ENCODE measurements around the gene SLCO2B1.

The SLCO2B1 gene

GRCh38 chr11:75229466-75229865, 78.6 kb downstream of the SLCO2B1 start:
- no peak for DNase-seq

GRCh38 chr11:75230621-75231020, 79.7 kb downstream of the SLCO2B1 start:
- no peak for DNase-seq

GRCh38 chr11:75233754-75234172, 82.9 kb downstream of the SLCO2B1 start:
- no peak for DNase-seq

GRCh38 chr11:75236062-75236461, 85.2 kb downstream of the SLCO2B1 start:
- no peak for DNase-seq

GRCh38 chr11:75237050-75237449, 86.1 kb downstream of the SLCO2B1 start:
- no peak for DNase-seq

GRCh38 chr11:75238595-75239440, 87.9 kb downstream of the SLCO2B1 start:
- DNase-seq = no peak

- DNase-seq = no peak
Observed at GRCh38 chr11:75239531-75240290, 88.8 kb downstream of the SLCO2B1 start.

GRCh38 chr11:75240311-75241035, 89.6 kb downstream of the SLCO2B1 start, which contains the start of gene TPBGL:
Gene TPBGL (plus strand): TSS chr11:75240774. CDS start chr11:75241050, 276 bp downstream.
- peak; percentile 8 for DNase-seq

- peak; percentile 70 for DNase-seq
Observed at GRCh38 chr11:75241036-75241905, 90.4 kb downstream of the SLCO2B1 start.

GRCh38 chr11:75241906-75242644, 91.2 kb downstream of the SLCO2B1 start:
- DNase-seq = no peak

GRCh38 chr11:75242722-75243600, 92.1 kb downstream of the SLCO2B1 start:
- no peak for DNase-seq

GRCh38 chr11:75244052-75244814, 93.3 kb downstream of the SLCO2B1 start:
- no peak for DNase-seq

GRCh38 chr11:75245356-75246005, 94.6 kb downstream of the SLCO2B1 start:
- no peak for DNase-seq

- DNase-seq = no peak
Observed at GRCh38 chr11:75246006-75246670, 95.2 kb downstream of the SLCO2B1 start.

- no peak for DNase-seq
Observed at GRCh38 chr11:75246671-75247350, 95.9 kb downstream of the SLCO2B1 start.

GRCh38 chr11:75248924-75249256, 98.0 kb downstream of the SLCO2B1 start:
- DNase-seq = no peak

- no peak for DNase-seq
Observed at GRCh38 chr11:75249704-75250103, 98.8 kb downstream of the SLCO2B1 start.

- DNase-seq = no peak
Observed at GRCh38 chr11:75254326-75254725, 103.4 kb downstream of the SLCO2B1 start.

Measured in NCI-H510A (cell line).